ENCODE data around the gene E2F7. TPM values are rescaled to one million over a fixed set of nuclear protein-coding genes. Genes with fewer than 3 reads are reported as not detected.

Gene E2F7
- total RNA-seq, 1 experiment from 2014 or later = 28.4 TPM

DNA sequence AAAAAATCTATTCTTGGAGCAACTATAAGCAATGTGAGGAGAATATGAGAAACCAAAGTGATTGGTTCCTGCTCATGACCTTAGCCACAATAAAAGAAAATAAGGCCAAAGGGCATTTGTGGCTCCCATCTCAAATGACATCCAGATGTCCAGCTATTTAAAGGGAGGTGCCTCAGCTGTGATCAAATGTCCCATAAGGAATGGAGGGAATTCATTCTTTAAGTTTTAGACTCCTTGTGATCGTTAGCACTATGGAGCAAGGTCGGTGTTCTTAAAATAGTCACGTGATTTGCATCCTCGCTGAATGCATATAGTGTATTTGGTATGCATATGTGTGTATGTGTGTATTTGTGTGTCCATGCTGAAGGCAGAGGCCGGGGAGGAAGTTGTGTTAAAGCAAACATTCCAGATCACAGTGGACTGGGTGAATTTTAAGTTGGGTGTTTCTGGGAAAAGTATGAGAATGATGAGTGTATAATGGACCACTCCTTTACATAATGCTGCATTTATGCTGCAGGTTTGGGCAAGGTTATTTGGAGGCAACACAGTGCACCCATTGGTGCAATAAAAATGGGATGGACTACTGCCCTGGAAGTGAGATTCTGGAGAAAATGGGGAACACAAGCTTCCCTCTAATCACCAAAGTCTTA lies 5.6 kb upstream of the E2F7 start:
- TF ChIP-seq SMAD4 (CRISPR knock-in tag; IDR thresholded peaks at IDR 0.05) = no peak
- TF ChIP-seq, protein P1, sequence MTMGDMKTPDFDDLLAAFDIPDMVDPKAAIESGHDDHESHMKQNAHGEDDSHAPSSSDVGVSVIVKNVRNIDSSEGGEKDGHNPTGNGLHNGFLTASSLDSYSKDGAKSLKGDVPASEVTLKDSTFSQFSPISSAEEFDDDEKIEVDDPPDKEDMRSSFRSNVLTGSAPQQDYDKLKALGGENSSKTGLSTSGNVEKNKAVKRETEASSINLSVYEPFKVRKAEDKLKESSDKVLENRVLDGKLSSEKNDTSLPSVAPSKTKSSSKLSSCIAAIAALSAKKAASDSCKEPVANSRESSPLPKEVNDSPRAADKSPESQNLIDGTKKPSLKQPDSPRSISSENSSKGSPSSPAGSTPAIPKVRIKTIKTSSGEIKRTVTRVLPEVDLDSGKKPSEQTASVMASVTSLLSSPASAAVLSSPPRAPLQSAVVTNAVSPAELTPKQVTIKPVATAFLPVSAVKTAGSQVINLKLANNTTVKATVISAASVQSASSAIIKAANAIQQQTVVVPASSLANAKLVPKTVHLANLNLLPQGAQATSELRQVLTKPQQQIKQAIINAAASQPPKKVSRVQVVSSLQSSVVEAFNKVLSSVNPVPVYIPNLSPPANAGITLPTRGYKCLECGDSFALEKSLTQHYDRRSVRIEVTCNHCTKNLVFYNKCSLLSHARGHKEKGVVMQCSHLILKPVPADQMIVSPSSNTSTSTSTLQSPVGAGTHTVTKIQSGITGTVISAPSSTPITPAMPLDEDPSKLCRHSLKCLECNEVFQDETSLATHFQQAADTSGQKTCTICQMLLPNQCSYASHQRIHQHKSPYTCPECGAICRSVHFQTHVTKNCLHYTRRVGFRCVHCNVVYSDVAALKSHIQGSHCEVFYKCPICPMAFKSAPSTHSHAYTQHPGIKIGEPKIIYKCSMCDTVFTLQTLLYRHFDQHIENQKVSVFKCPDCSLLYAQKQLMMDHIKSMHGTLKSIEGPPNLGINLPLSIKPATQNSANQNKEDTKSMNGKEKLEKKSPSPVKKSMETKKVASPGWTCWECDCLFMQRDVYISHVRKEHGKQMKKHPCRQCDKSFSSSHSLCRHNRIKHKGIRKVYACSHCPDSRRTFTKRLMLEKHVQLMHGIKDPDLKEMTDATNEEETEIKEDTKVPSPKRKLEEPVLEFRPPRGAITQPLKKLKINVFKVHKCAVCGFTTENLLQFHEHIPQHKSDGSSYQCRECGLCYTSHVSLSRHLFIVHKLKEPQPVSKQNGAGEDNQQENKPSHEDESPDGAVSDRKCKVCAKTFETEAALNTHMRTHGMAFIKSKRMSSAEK (CRISPR knock-in tag; IDR thresholded peaks at IDR 0.05; ENCODE audit: borderline replicate concordance) = no peak
- TF ChIP-seq ZNF138 (CRISPR knock-in tag; conservative IDR thresholded peaks at IDR 0.05) = no peak
- no peak for TF ChIP-seq TEAD1 (CRISPR knock-in tag; IDR thresholded peaks at IDR 0.05)
- TF ChIP-seq USF1 (CRISPR knock-in tag; IDR thresholded peaks at IDR 0.05) = no peak
- ATAC-seq (no peak), DNase-seq (ENCODE audit: low spot score) (no peak)
- no peaks in the 10 kb centered on the region for H3K36me3 Mint-ChIP-seq
- H3K4me1 Mint-ChIP-seq = peaks cover 13% of the 10 kb centered on the region
- no peak overlapping the region for H3K4me3 Mint-ChIP-seq
- ChIA-PET CTCF (no interaction called here), POLR2A (no interaction called here)
- H3K27ac Mint-ChIP-seq = no peak overlapping the region; the same call in 1 of the 2 replicates
- no peaks in the 10 kb centered on the region; the same call in 1 of the 2 replicates for H3K27me3 Mint-ChIP-seq (ENCODE audit: low read depth)
- peaks cover 5% of the 10 kb centered on the region for H3K9me3 Mint-ChIP-seq

GRCh38 chr12:77070382-77070781 lies 5.0 kb upstream of the E2F7 start:
- no peaks in the 10 kb centered on the region; the same call in 1 of the 2 replicates for H3K27me3 Mint-ChIP-seq (ENCODE audit: low read depth)
- H3K4me3 Mint-ChIP-seq = no peak overlapping the region
- CTCF ChIA-PET = no interaction called here
- H3K4me1 Mint-ChIP-seq = peaks cover 13% of the 10 kb centered on the region
- TF ChIP-seq, protein P2, sequence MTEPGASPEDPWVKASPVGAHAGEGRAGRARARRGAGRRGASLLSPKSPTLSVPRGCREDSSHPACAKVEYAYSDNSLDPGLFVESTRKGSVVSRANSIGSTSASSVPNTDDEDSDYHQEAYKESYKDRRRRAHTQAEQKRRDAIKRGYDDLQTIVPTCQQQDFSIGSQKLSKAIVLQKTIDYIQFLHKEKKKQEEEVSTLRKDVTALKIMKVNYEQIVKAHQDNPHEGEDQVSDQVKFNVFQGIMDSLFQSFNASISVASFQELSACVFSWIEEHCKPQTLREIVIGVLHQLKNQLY (CRISPR knock-in tag; IDR thresholded peaks at IDR 0.05) = no peak
- TF ChIP-seq, protein P3, sequence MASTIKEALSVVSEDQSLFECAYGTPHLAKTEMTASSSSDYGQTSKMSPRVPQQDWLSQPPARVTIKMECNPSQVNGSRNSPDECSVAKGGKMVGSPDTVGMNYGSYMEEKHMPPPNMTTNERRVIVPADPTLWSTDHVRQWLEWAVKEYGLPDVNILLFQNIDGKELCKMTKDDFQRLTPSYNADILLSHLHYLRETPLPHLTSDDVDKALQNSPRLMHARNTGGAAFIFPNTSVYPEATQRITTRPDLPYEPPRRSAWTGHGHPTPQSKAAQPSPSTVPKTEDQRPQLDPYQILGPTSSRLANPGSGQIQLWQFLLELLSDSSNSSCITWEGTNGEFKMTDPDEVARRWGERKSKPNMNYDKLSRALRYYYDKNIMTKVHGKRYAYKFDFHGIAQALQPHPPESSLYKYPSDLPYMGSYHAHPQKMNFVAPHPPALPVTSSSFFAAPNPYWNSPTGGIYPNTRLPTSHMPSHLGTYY (CRISPR knock-in tag; IDR thresholded peaks at IDR 0.05) = no peak
- TF ChIP-seq, protein P4, sequence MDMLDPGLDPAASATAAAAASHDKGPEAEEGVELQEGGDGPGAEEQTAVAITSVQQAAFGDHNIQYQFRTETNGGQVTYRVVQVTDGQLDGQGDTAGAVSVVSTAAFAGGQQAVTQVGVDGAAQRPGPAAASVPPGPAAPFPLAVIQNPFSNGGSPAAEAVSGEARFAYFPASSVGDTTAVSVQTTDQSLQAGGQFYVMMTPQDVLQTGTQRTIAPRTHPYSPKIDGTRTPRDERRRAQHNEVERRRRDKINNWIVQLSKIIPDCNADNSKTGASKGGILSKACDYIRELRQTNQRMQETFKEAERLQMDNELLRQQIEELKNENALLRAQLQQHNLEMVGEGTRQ (CRISPR knock-in tag; IDR thresholded peaks at IDR 0.05) = no peak
- no peak for DNase-seq (ENCODE audit: low spot score)
- no peak for ATAC-seq
- no peak overlapping the region for H3K27ac Mint-ChIP-seq
- H3K36me3 Mint-ChIP-seq = no peaks in the 10 kb centered on the region
- POLR2A ChIA-PET = no interaction called here
- peaks cover 5% of the 10 kb centered on the region for H3K9me3 Mint-ChIP-seq

DNA sequence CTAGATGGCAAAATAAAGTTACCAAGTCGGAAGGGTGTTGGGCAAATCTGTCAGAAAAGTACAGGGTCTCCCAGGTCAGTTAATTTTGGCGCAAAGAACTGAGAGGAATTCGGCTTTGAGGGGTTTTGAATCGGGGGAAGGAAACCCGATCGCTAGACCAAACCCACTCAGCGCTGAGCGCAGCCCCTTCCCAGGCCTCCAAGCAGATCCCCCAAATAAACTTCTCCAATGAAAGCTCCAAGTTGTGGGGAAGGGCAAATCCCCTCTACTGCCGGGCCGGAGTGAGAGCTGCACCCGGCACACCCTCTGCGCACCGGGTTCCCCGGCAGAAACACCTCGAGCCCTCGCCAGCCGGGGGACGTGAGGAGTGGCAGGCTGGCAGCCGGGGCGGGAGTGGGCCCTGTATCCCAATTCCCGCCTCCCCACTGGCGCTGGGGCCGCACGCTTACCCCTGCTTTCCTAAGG lies 441 bp downstream of the E2F7 start:
- no peaks in the 10 kb centered on the region for H3K9me3 Mint-ChIP-seq
- ATAC-seq (peak; percentile 30), DNase-seq (ENCODE audit: low spot score) (no peak)
- H3K4me3 Mint-ChIP-seq = peak overlapping the region; percentile 89
- peaks cover 29% of the 10 kb centered on the region for H3K4me1 Mint-ChIP-seq
- H3K27ac Mint-ChIP-seq = peak overlapping the region; percentile 86
- ChIA-PET POLR2A (interaction anchor here (0.7 kb wide), 1 partner anchor 12 kb away, joined by 3 read pairs; no protein-coding TSS in a partner anchor), CTCF (no interaction called here)
- H3K36me3 Mint-ChIP-seq = peaks cover 36% of the 10 kb centered on the region
- TF ChIP-seq USF1 (CRISPR knock-in tag; IDR thresholded peaks at IDR 0.05) (no peak), CREM (CRISPR knock-in tag; IDR thresholded peaks at IDR 0.05) (0 out of 2 replicates have a peak, but pooled peaks have one; percentile 64), NR2C2 (CRISPR knock-in tag; IDR thresholded peaks at IDR 0.05) (no peak)
- TF ChIP-seq, protein P5, sequence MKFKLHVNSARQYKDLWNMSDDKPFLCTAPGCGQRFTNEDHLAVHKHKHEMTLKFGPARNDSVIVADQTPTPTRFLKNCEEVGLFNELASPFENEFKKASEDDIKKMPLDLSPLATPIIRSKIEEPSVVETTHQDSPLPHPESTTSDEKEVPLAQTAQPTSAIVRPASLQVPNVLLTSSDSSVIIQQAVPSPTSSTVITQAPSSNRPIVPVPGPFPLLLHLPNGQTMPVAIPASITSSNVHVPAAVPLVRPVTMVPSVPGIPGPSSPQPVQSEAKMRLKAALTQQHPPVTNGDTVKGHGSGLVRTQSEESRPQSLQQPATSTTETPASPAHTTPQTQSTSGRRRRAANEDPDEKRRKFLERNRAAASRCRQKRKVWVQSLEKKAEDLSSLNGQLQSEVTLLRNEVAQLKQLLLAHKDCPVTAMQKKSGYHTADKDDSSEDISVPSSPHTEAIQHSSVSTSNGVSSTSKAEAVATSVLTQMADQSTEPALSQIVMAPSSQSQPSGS (CRISPR knock-in tag; IDR thresholded peaks at IDR 0.05; ENCODE audit: borderline replicate concordance, low read depth) = no peak
- TF ChIP-seq, protein P4 (CRISPR knock-in tag; IDR thresholded peaks at IDR 0.05) = no peak
- no peaks in the 10 kb centered on the region for H3K27me3 Mint-ChIP-seq (ENCODE audit: low read depth)
